Inflammatory macrophage (primary cell): Measurements from ENCODE around the gene AKIRIN1.
"Not testable (repeated sequence)": the region's sequence is repeated elsewhere in the genome, so short reads cannot be mapped to it uniquely, and the experiment has no call there.

Source experiments
- DNase-seq, 2 donors: peaks; one replicate each; pipeline ENCODE4 v3.0.0-alpha.2; 2020 to 2022
- total RNA-seq, 18 experiments: gene quantifications; one replicate each; lab custom pipeline; 2026; ENCODE audit warnings: mixed read lengths in 6 of 18, inconsistent platforms in 2 of 18; lab: John Stamatoyannopoulos, UW

AKIRIN1 gene
- total RNA-seq: 76.1 to 168 (median 94.4) reads per million in 18 experiments

DNA sequence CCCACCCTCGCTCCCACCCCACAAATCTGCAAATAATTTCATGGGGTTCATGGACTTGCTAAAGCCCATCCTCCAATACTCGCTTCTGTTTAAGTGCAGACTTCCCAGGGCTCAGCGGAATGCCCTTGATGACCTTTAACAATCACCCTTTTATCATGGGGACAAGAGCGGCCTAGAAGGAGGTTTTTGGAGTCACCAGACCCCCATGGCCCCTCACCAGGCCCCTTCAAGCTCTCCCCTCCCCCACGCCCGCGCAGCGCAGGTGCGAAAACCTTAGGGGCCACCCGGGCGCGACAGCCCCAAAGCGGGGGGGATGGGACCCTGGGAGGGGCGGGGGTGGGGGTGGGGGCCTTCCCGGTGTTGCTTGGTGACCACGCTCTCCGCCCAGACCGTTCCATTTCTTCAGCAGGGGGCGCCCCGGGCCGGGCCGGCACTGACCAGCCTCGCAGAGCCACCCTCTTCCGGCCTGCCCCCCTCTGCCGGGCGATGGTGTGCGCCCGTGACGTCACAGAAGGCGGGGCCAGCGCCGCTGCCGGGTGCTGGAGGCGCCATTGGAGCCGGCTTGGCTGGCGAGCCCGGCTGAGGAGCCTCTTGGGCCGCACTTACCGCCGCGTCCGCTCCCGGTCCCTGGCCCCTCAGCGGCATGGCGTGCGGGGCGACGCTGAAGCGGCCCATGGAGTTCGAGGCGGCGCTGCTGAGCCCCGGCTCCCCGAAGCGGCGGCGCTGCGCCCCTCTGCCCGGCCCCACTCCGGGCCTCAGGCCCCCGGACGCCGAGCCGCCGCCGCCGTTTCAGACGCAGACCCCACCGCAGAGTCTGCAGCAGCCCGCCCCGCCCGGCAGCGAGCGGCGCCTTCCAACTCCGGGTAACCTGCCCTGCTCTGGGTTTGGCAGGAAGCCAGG, at the start of gene AKIRIN1:
AKIRIN1 (plus strand) TSS at position 539 of the 900 bp plus-strand sequence; CDS start at position 644, 105 bp downstream.
- peak; percentile 97 to 98 for DNase-seq

DNA sequence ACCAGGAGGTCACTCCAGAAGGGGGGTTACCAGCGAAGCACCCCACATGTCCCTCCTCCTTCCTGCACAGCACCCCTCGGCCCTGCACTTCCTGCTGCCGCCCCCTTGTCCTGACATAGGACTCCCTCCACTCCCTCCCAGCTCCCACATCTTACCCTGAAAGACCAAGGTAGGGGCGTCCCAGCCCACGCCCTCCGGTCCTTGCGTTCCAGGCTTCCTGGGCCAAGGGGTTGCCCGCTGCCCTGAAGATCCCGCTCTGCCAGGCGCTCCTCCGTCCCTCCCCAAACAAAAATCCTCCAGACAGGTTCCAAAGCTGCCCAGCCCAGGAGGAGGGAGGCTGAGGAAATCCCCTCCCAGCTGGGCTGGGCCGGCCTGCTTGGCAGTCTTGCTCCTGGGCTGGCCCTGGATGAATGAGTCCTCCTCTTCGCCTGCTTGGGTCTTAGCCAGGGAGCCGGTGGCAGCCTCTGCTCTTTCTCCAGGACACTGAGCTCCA, 49.5 kb upstream of the AKIRIN1 start, which contains the start of gene RHBDL2:
RHBDL2 (minus strand) TSS at position 304 of the 493 bp plus-strand sequence. CDS start 22,618 bp downstream, outside the sequence.
- no peak for DNase-seq

DNA sequence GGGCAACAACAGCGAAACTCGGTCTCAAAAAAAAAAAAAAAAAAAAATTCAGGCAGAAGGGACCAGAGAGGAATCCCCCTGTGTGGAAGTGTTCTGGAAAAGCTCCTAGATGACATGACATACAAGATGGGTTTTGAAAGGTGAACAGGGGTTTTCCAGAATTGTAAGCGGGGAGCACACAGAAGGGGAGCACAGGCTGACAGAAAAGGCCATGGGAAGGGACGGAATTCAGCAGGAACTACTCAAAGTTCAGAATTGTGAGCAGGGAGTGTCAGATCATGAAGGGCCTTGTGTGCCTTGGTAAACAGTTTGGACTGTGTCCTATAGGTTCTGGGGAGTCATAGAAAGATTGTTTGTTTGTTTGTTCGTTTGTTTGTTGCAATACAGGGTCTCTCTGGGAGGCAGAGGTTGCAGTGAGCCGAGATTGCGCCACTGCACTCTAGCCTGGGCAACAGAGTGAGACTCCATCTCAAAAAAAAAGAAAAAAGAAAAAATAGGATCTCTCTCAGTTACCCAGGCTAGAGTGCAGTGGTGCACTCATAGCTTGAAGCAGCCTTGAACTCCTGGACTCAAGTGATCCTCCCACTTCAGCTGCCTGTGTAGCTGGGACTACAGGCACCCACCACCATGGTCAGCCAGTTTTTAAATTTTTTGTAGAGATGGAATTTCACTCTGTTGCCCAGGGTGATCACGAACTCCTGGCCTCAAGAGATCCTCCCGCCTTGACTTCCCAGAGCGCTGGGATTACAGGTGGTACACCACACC, 48.2 kb upstream of the AKIRIN1 start:
- DNase-seq: no peak

- DNase-seq: no peak
Measured at GRCh38 chr1:38944547-38944946, 46.5 kb upstream of the AKIRIN1 start.

DNA sequence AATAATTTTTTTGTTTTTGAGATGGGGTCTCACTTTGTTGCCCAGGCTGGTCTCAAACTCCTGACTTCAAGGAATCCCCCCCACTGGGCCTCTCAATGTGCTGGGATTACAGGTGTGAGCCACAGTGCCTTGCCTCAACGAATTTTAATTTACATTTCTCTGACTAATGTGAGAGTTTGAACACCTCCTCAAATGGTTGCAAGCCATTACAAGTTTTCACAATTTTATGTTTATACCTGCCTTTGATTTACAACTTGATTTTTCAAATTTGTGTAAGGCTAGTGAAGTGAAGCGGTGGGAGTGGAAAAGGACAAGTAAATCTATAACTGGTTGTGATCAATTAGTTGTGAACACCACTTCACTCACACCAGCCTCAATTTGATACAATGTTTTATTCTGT, 40.5 kb upstream of the AKIRIN1 start:
- no peak for DNase-seq

GRCh38 chr1:38953433-38953860, 37.6 kb upstream of the AKIRIN1 start:
- no peak for DNase-seq

DNA sequence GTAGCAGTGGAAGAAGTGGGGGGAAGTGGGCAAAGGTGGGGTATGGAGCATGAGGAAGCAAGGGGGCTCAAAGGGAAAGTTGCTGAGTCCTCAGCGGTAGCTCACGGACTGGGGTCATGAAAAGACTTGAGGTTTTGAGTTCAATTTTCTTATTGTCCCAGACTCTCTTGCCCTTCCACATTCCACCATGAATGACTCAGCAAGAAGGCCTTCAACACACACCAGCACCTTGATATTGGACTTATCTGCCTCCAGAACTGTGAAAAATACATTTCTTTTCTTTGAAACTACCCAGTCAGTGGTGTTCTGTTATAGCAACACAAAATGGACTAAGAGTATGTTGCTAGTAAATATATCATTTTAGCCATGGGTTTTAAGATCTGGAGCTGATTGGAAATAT, 32.1 kb upstream of the AKIRIN1 start:
- DNase-seq: no peak

DNA sequence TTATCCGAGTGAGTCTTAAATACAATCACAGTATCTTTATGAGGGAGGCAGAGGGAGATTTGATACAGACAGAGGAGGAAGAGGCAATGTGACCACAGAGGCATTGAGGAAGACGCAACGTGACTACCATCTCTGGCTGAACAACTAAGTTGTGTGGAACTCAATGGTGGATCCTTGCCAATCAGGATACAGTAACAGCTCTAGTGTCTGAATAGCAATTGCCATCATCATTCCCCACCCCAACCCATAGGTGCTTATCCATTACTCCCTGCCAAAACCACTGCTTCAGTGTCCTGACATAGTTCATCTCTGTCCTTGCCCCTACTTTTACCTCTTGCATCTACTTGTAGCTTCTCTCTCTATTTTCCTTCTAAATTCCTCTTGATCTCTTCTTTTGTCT, 29.0 kb upstream of the AKIRIN1 start:
- DNase-seq: no peak

DNA sequence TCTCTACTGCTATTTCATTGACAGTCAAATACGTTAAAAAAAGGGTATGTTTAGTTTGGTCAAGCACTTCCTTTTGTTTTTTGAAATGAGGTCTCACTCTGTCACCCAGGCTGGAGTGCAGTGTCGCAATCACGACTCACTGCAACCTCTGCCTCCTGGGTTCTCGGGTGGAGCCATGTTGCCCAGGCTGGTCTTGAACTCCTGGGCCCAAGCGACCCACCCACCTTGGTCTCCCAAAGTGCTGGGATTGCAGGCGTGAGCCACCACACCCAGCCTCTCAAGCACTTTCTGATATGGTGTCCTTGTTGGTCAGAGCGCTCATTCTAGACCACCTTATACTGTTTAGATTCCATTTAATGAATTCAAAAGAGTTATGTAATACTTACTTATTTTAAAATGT, 28.5 kb upstream of the AKIRIN1 start:
- peak in 1 of 2 donors; percentile 15 for DNase-seq

- no peak for DNase-seq
Measured at GRCh38 chr1:38964140-38964548, 26.9 kb upstream of the AKIRIN1 start.

DNA sequence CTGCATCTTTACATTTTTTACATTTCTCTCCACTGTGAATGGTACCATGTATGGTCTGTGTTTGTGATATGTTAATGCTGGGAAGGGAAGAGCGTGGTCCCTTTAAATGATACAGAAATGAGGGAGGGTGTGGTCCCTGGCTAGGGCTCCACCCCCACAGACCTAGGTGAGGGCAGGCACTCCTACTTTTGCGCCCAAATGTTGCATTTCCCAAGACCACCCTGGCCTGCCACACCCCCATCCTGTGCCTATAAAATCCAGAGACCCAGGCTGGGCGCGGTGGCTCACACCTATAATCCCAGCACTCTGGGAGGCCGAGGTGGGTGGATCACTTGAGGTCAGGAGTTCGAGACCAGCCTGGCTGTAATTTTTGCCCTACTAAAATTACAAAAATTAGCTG, 17.9 kb upstream of the AKIRIN1 start:
- DNase-seq: not testable (repeated sequence)

DNA sequence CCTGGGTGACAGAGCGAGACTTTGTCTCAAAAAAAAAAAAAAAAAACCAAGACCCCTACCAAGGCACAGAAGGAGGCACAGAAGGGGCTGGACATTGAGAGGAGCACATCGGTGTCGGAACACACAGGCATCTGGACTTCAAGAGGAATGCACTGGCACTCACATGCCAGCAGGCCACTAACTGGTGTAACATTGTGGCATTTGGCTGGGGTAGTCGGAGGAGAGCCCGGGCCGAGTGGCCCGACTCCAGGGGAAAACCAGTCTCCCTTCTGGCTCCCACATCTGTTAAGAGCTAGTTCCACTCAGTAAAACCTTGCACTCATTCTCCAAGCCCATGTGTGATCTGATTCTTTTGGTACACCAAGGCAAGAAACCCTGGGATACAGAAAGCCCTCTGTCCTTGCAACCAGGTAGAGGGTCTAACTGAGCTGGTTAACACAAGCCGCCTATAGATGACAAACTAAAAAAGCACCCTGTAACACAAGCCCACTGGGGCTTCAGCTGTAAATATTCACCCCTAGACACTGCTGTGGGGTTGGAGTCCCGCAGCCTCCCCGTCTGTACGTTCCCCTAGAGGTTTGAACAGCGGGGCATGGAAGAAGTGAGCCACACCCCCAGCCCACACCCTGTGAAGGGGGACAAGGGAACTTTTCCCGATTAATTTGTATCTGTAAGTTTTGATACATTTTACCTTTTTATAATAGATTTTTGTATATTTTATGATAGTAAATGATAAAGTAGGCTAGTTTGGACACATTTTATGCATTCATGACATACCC, 17.2 kb upstream of the AKIRIN1 start:
- no peak for DNase-seq

GRCh38 chr1:38977399-38978244, 13.5 kb upstream of the AKIRIN1 start:
- not testable (repeated sequence) for DNase-seq

GRCh38 chr1:38978245-38978542, 12.9 kb upstream of the AKIRIN1 start:
- DNase-seq: not testable (repeated sequence)

GRCh38 chr1:38979380-38979779, 11.7 kb upstream of the AKIRIN1 start:
- not testable (repeated sequence) for DNase-seq

DNA sequence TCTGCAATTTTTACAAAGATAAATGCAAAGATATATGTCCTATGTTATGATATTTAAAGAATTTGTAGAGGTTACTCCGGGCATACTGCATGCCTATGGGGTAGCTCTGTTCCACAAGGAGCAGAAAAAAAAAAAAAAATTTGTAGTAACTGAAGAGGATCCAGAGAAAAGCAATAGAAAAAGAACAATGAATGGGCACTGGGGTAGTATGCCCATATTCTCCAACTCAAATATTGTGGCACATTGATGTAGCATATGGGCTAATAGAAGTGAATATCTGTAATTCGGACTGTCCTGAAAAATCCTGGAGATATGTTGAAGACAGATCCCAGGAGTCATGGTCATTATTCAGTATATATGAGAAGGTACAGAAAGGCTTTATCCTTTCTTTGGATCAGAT, 1.1 kb upstream of the AKIRIN1 start:
- no peak for DNase-seq

DNA sequence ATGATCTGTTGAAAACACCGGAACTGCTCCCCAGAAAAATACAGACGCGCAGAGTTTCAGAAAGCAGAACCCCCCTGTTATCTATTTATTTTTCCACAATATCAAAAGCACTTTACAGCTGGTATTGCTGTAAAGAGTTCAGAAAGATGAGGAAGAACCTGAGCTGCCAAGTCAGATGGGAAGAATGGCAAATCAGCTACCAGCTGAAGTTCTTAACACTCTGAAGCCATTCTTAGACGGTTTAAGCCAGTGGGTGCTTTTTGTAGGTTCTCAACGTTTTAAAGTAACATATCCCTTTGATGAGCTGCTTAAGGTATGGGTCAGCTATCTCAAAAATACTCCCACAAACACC, 714 bp upstream of the AKIRIN1 start:
- DNase-seq: peak; percentile 17 to 37

DNA sequence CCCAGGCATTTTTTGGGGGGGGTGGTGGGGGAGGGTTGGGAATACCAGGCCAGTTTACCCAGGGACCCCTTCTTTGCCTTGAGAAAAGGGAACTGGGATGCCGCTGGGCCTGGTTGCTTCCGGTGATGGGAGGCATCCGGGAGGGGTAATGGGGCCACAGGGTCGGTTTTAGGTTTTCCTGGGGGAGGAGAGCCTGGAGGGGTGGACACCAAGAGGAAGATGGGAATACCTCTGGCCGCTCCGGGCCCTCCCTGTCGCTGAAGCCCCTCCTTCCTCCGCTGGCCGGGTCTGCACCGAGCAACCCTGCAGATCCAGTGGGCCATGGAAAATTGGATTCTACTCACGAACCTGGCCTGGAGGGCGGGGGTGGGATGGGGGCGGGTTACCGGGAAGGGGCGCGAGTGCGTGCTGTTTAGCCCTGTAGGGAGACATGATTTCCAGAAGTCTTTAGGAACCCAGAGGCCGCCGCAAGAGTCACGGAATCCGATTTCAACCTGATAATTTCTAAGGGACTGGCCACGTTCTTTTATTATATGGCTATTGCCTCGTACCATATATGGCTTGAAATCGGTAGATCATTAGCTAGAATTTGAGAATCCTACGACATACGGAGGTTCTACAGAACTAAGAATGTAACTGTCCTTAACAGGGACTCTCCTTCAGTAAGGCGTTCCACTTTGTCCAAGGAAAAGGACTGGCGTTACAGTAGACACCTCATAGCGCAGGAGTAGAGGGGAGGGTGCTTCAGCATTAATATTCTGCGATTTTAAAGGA, 749 bp downstream of the AKIRIN1 start:
- peak; percentile 36 to 37 for DNase-seq

GRCh38 chr1:38992412-38993111, 1.5 kb downstream of the AKIRIN1 start:
- peak in 1 of 2 donors; percentile 8 for DNase-seq

DNA sequence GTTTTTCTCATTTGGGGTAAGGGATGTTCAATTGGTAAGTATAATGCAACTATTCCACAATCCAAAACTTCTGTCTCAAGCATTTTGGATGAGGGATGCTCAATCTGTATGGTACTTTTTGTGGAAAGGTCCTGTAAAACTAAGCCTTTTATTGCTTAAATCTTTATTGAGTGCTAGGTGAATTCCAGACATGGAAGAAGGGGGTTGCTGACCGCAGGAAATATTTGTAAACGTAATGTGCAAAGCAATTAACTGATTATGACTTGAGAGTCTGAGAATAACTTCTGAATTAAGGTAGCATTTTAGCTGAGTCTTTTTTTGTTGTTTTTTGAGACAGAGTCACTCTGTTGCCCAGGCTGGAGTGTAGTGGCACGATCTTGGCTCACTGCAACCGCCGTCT, 3.1 kb downstream of the AKIRIN1 start:
- no peak for DNase-seq
